H1 (cell line): Measurements from ENCODE around the gene DENND11.

Source experiments
- BACH1 ChIP-seq: IDR thresholded peaks from 2 replicates; pipeline ENCODE4 v1.6.1; 2012; ENCODE audit warnings: low read length, improper control_type of control experiment
- CTCF ChIP-seq, 3 experiments: IDR thresholded peaks; 1 replicate in 2 of 3; 2 replicates in 1 of 3; pipeline versions ENCODE4 v1.5.1 to v1.6.1; 2011; ENCODE audit warnings: low read length in 3 of 3, mild to moderate bottlenecking in 3 of 3, inconsistent platforms in 2 of 3, low read depth in 1 of 3, moderate library complexity in 1 of 3; ENCODE audit not compliant: insufficient read depth in 1 of 3; ENCODE audit errors: control extremely low read depth in 1 of 3
- EGR1 ChIP-seq: IDR thresholded peaks from 2 replicates; pipeline ENCODE4 v1.6.1; 2011; ENCODE audit warnings: low read depth, low read length, borderline replicate concordance
- EP300 ChIP-seq, 2 experiments: IDR thresholded peaks; 1 replicate in 1 of 2; 2 replicates in 1 of 2; pipeline ENCODE4 v1.6.1; 2011 to 2012; ENCODE audit warnings: low read depth in 2 of 2, low read length in 2 of 2, mild to moderate bottlenecking in 2 of 2, borderline replicate concordance in 1 of 2, inconsistent platforms in 1 of 2, moderate library complexity in 1 of 2
- GABPA ChIP-seq: IDR thresholded peaks from 2 replicates; pipeline ENCODE4 v1.6.1; 2011; ENCODE audit warnings: mild to moderate bottlenecking, low read length, moderate library complexity, borderline replicate concordance; ENCODE audit not compliant: insufficient read depth
- HDAC2 ChIP-seq, 2 experiments: fragments of 300-600 bp in 1 of 2; sonication (generic) in 1 of 2; IDR thresholded peaks; 2 replicates each; pipeline ENCODE4 v1.6.1; 2011 to 2012; ENCODE audit warnings: low read depth in 2 of 2, low read length in 2 of 2, mild to moderate bottlenecking in 2 of 2, moderate library complexity in 2 of 2, borderline replicate concordance in 1 of 2, inconsistent platforms in 1 of 2
- KDM1A ChIP-seq: fragments of 200-600, 300-600 bp; sonication (generic); IDR thresholded peaks from 2 replicates; pipeline ENCODE4 v1.7.1; 2016; ENCODE audit warnings: mild to moderate bottlenecking, low read length, borderline replicate concordance
- SIN3A ChIP-seq, 2 experiments: IDR thresholded peaks in 1 of 2; conservative IDR thresholded peaks in 1 of 2; 2 replicates each; pipeline ENCODE4 v1.6.1; 2011 to 2012; ENCODE audit warnings: low read length in 2 of 2, improper control_type of control experiment in 1 of 2, low read depth in 1 of 2, mild to moderate bottlenecking in 1 of 2
- USF2 ChIP-seq: IDR thresholded peaks from 2 replicates; pipeline ENCODE4 v1.6.1; 2011; ENCODE audit warnings: low read length, improper control_type of control experiment

- TF ChIP-seq HDAC2 (IDR thresholded peaks at IDR 0.05; ENCODE audit: borderline replicate concordance in 1 of 2, low read depth in 2 of 2, low read length in 2 of 2) (no peak), GABPA (no peak), CTCF (IDR thresholded peaks at IDR 0.05; ENCODE audit: control extremely low read depth in 1 of 3, insufficient read depth in 1 of 3, low read depth in 1 of 3, low read length in 3 of 3) (no peak), SIN3A (conservative IDR thresholded peaks at IDR 0.05 in 1 of 2, IDR thresholded peaks at IDR 0.05 in 1 of 2; ENCODE audit: low read depth in 1 of 2, low read length in 2 of 2) (no peak), KDM1A (no peak), EGR1 (no peak), BACH1 (no peak), EP300 (IDR thresholded peaks at IDR 0.05; ENCODE audit: borderline replicate concordance in 1 of 2, low read depth in 2 of 2, low read length in 2 of 2) (no peak), USF2 (no peak)
These were observed 33.1 kb downstream of the DENND11 start for GRCh38 chr7:141668853-141669252.
